GM19025 (cell line): ENCODE measurements around the gene ANKRD36B.
"Not testable (repeated sequence)": the region's sequence is repeated elsewhere in the genome, so short reads cannot be mapped to it uniquely, and the experiment has no call there.

Experiments
- ATAC-seq: cut with Tn5 transposase; IDR thresholded peaks from one replicate; pipeline ENCODE4 v1.9.1; 2021; ENCODE audit warnings: mild to moderate bottlenecking, low read depth, moderate library complexity; ENCODE audit not compliant: unreplicated experiment

The ANKRD36B gene

GRCh38 chr2:97550498-97550897 is 39.2 kb downstream of the ANKRD36B start:
- not testable (repeated sequence) for ATAC-seq

GRCh38 chr2:97549058-97549457 is 40.6 kb downstream of the ANKRD36B start:
- not testable (repeated sequence) for ATAC-seq

- not testable (repeated sequence) for ATAC-seq
Measured at GRCh38 chr2:97548536-97548935, 41.1 kb downstream of the ANKRD36B start.

- ATAC-seq = no peak
Measured at GRCh38 chr2:97546711-97547110, 43.0 kb downstream of the ANKRD36B start.

GRCh38 chr2:97544911-97545310 is 44.8 kb downstream of the ANKRD36B start:
- not testable (repeated sequence) for ATAC-seq

GRCh38 chr2:97525904-97526303 is 63.8 kb downstream of the ANKRD36B start:
- ATAC-seq = not testable (repeated sequence)

- ATAC-seq = not testable (repeated sequence)
Measured at GRCh38 chr2:97523816-97524215, 65.9 kb downstream of the ANKRD36B start.

- ATAC-seq = not testable (repeated sequence)
Measured at GRCh38 chr2:97522916-97523555, 66.6 kb downstream of the ANKRD36B start.

GRCh38 chr2:97495651-97496050 is 94.0 kb downstream of the ANKRD36B start:
- not testable (repeated sequence) for ATAC-seq

GRCh38 chr2:97490141-97490540 is 99.5 kb downstream of the ANKRD36B start:
- ATAC-seq = not testable (repeated sequence)
